Ovary (tissue), 9 donors: ENCODE measurements around the gene RASA2. TPM values are rescaled to one million over a fixed set of nuclear protein-coding genes. Genes with fewer than 3 reads are reported as not detected.

Experiments
- DNase-seq, 5 donors: peaks; one replicate each; pipeline ENCODE4 v3.0.0-alpha.2; 2019 to 2020
- H3K27ac ChIP-seq, 2 donors: fragments of 200-600 bp; one replicate each; pipeline versions ENCODE4 v1.5.1 to v1.8.0; 2019 to 2022
- H3K27me3 ChIP-seq: fragments of 200-600 bp; one replicate; pipeline ENCODE4 v1.8.0; 2022
- H3K36me3 ChIP-seq: fragments of 200-600 bp; sonication (generic); one replicate; pipeline ENCODE4 v1.5.1; 2019
- H3K4me1 ChIP-seq: one replicate; pipeline ENCODE4 v1.8.1; 2013; ENCODE audit warnings: mild to moderate bottlenecking, moderate library complexity; ENCODE audit not compliant: insufficient read depth
- H3K4me3 ChIP-seq: fragments of 200-600 bp; sonication (generic); one replicate; pipeline ENCODE4 v1.5.1; 2017
- H3K9me3 ChIP-seq, 2 donors: fragments of 200-600 bp in 1 of 2; sonication (generic) in 1 of 2; one replicate each; pipeline versions ENCODE4 v1.5.1 to v1.8.1; 2013 to 2019; ENCODE audit warnings: mild to moderate bottlenecking in 1 of 2, moderate library complexity in 1 of 2
- EP300 ChIP-seq: sonication (generic); formaldehyde crosslinking; IDR thresholded peaks from one replicate; pipeline ENCODE4 v1.6.1; 2017; ENCODE audit warnings: antibody characterized with exemption
- POLR2A ChIP-seq: fragments of 450-650 bp; IDR thresholded peaks from one replicate; pipeline ENCODE4 v1.6.1; 2017; ENCODE audit warnings: antibody characterized with exemption, mild to moderate bottlenecking, moderate library complexity
- WGBS, 3 donors: extraction: QIAGEN DNeasy Blood & Tissue Kit in 1 of 3; methylation state at CpG; one replicate each; pipeline versions ENCODE4 v1.1.5 to v1.1.7; 2013 to 2017; 5-methylcytosine and 5-hydroxymethylcytosine counted together
- intact Hi-C, 4 donors: fragments of 100-400 bp; cut with DNase I; formaldehyde crosslinking; loops; one replicate each; pipeline versions ENCODE4 v1.11.0 to v1.15.1; 2022 to 2023
- polyA plus RNA-seq, 2 donors: library from polyadenylated mRNA; stranded (reverse); fragments of 200-250 nt in 1 of 2; fragments of 350-450 nt in 1 of 2; fragmentation: Illumina TruSeq in 1 of 2; extraction: RNeasy Lipid Tissue Mini Kit (QIAGEN cat#74804) in 1 of 2; gene quantifications; one replicate each; pipeline ENCODE4 v1.2.3, GENCODE V29; 2013 to 2014
- total RNA-seq, 7 donors: library from RNA; depleted of rRNA in 2 of 7; stranded (reverse); fragments of >200 nt in 2 of 7; fragmentation: NEBNext Ultra II Directional in 3 of 7; extraction: Animal tissue kit (Norgen Biotek cat#: 25700) in 3 of 7; gene quantifications; one replicate each; pipeline versions ENCODE4 v1.1.0 to v1.2.4, GENCODE V29; 2016 to 2023
- TF ChIP-seq, protein P1 (sequence below), 3 donors: fragments of 450-650 bp in 2 of 3; fragments of 200-600 bp in 1 of 3; IDR thresholded peaks; one replicate each; pipeline versions ENCODE4 v1.5.1 to v1.8.0; 2016 to 2022; ENCODE audit warnings: antibody characterized with exemption in 3 of 3, mild to moderate bottlenecking in 1 of 3
- donor health status: DM: no; HTN: no; CAD: no; lungs with moderate emphysema.
- donor health status: DM: no; HTN: no; CAD: no.
- donor health status: Bipolar disorder and iron deficiency.
- donor health status: DM: yes; HTN: yes; CAD: no.
- donor health status: DM: no; HTN: no; CAD: no.
- donor health status: DM: yes; HTN: yes; CAD: no.

The RASA2 gene
- total and polyA plus RNA-seq, 9 donors: 6.9 to 28.1 (median 17.6) TPM

DNA sequence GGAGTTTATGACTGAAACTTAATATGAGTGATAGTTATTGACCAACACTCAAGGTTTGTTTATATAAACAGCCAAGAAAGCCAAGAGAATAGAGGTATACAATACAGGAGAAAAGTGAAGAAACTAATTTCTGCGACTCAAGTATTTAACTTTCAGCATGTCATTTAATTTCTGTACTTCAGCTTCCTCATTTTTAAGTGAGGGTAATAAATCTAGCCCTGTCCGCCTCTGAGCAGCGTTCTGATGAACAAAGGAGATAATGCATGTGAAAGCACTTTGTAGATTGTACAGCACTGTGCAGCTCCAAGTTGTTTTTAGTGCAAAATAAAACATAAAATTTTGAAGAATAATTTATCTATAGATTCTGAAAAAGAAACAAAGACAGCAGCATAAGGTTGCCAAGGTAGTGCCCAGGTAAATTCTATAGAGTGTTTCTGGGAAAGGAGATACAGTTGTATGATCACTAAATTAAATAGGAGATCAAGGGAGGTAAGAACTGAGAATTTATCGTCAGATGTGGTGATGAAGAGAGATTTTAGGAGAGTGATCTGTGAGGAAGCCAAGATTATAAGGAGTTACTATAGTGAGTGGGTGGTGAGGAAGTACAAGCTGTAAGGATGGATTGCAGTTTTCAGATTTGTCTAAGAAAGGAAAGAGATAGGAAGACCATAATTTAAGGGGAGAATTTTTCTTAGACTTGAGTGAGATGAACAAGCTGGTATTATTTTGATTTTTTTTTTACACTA lies 71.3 kb downstream of the RASA2 start:
- Histone ChIP-seq H3K27ac (no peak overlapping the region), H3K27me3 (no peaks in the 10 kb centered on the region), H3K4me1 (no peaks in the 10 kb centered on the region), H3K36me3 (no peaks in the 10 kb centered on the region), H3K4me3 (no peak overlapping the region), H3K9me3 (no peaks in the 10 kb centered on the region)
- DNase-seq: no peak
- intact Hi-C loops: loop anchor here in 3 of 4 donors (2.0 to 5.0 kb wide), 4 partner anchors 81 to 197 kb away; no protein-coding TSS in a partner anchor
- 33 to 52% (median 52%) methylated on average over 4 of the region's 4 CpGs for WGBS, 3 donors
- TF ChIP-seq, protein P1, sequence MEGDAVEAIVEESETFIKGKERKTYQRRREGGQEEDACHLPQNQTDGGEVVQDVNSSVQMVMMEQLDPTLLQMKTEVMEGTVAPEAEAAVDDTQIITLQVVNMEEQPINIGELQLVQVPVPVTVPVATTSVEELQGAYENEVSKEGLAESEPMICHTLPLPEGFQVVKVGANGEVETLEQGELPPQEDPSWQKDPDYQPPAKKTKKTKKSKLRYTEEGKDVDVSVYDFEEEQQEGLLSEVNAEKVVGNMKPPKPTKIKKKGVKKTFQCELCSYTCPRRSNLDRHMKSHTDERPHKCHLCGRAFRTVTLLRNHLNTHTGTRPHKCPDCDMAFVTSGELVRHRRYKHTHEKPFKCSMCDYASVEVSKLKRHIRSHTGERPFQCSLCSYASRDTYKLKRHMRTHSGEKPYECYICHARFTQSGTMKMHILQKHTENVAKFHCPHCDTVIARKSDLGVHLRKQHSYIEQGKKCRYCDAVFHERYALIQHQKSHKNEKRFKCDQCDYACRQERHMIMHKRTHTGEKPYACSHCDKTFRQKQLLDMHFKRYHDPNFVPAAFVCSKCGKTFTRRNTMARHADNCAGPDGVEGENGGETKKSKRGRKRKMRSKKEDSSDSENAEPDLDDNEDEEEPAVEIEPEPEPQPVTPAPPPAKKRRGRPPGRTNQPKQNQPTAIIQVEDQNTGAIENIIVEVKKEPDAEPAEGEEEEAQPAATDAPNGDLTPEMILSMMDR (IDR thresholded peaks at IDR 0.05): no peak
- TF ChIP-seq EP300 (no peak), POLR2A (no peak)

DNA sequence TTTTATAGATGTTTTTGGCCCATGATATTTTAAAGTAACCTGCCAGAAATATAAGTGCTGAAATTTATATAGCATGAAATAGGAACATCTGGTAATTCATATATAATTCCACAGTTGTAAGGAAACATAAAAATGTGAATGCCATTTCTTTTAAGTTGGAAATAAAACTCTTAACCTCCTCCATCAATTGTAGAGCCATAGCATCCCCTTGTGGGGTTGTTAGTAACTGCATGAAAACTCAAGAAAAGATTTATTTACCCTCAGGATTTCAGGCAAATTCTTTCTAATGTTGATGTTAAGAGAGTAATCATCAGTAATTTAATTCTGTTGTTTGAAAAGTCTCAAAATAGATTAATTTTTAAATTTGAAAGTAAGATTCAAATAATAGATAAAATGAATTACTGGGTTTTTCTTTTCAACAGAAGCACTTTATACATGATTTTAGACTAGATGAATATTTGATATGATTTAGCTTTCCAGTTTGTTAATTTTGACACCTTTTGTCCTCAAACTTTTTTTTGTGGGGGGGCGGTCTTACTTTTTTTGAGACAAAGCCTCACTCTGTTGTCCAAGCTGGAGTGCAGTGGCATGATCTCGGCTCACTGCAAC lies 74.7 kb downstream of the RASA2 start:
- H3K4me1 ChIP-seq: no peaks in the 10 kb centered on the region
- H3K27me3 ChIP-seq: no peaks in the 10 kb centered on the region
- no peaks in the 10 kb centered on the region for H3K36me3 ChIP-seq
- intact Hi-C loops: loop anchor here in 2 of 4 donors (5.0 kb wide), 1 partner anchor 104 kb away; no protein-coding TSS in a partner anchor
- no peak for TF ChIP-seq POLR2A
- TF ChIP-seq, protein P1 (IDR thresholded peaks at IDR 0.05): peak; percentile 78 to 99 (median 96)
- no peak overlapping the region for H3K27ac ChIP-seq
- 72 to 75% (median 75%) methylated on average over 2 of the region's 2 CpGs for WGBS, 3 donors
- DNase-seq: peak in 1 of 5 donors; percentile 38
- H3K4me3 ChIP-seq: no peak overlapping the region
- no peaks in the 10 kb centered on the region for H3K9me3 ChIP-seq

- intact Hi-C loops: loop anchor here in 2 of 4 donors (5.0 kb wide), 1 partner anchor 107 kb away; no protein-coding TSS in a partner anchor
- Histone ChIP-seq H3K4me3 (no peak overlapping the region), H3K36me3 (no peaks in the 10 kb centered on the region), H3K27me3 (no peaks in the 10 kb centered on the region), H3K4me1 (no peaks in the 10 kb centered on the region), H3K9me3 (no peaks in the 10 kb centered on the region), H3K27ac (no peak overlapping the region)
- no peak for DNase-seq
- 20 to 49% (median 23%) methylated on average over 1 of the region's 1 CpG for WGBS, 3 donors
- no peak for TF ChIP-seq EP300
- TF ChIP-seq POLR2A: no peak
- TF ChIP-seq, protein P1 (IDR thresholded peaks at IDR 0.05): no peak
These were observed 77.4 kb downstream of the RASA2 start for GRCh38 chr3:141564241-141564640.

DNA sequence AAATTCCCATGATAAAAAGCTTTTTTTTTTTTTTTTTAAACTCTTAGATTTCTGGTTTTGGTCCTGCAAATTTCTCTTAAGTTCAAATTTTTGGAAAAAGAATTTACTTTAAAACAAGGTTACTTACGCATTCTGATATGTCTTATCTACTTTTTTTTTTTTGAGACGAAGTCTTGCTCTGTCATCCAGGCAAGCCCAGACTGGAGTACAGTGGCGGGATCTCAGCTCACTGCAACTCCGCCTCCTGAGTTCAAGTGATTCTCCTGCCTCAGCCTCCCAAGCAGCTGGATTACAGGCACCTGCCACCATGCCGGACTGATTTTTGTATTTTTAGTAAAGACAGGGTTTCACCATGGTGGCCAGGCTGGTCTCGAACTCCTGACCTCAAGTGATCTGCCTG lies 83.2 kb downstream of the RASA2 start:
- Histone ChIP-seq H3K36me3 (no peaks in the 10 kb centered on the region), H3K4me1 (no peaks in the 10 kb centered on the region), H3K27me3 (no peaks in the 10 kb centered on the region), H3K9me3 (no peaks in the 10 kb centered on the region), H3K4me3 (no peak overlapping the region), H3K27ac (no peak overlapping the region)
- intact Hi-C loops: loop anchor here in 1 of 4 donors (10.0 kb wide), 1 partner anchor 425 kb away; no protein-coding TSS in a partner anchor
- WGBS, 3 donors: 92 to 94% (median 93%) methylated on average over 6 of the region's 6 CpGs
- TF ChIP-seq, protein P1 (IDR thresholded peaks at IDR 0.05): no peak
- DNase-seq: no peak
